ENCODE results near the gene DNAJB6.

Gene DNAJB6

GRCh38 chr7:157368955-157369354, 32.2 kb downstream of the DNAJB6 start:
- DNase-seq (ENCODE audit: low spot score), result no peak

DNA sequence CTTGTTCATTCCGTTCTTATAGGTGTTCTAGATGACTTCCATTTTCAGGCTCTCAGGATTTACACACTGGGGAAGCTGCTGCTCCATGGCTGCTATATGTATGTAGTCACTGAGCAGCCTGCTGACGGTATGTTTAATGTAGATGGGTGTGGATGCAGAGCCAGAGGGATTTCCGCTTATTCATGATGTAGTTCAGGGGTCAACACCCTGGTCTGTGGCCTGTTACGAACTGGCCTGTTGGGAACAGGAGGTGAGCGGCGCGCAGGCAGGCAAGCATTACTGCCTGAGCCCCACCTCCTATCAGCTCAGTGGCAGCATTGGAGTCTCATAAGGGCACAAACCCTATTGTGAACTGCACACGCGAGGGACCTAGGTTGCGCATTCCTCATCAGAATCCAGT, 33.9 kb downstream of the DNAJB6 start:
- DNase-seq (ENCODE audit: low spot score), result no peak

DNA sequence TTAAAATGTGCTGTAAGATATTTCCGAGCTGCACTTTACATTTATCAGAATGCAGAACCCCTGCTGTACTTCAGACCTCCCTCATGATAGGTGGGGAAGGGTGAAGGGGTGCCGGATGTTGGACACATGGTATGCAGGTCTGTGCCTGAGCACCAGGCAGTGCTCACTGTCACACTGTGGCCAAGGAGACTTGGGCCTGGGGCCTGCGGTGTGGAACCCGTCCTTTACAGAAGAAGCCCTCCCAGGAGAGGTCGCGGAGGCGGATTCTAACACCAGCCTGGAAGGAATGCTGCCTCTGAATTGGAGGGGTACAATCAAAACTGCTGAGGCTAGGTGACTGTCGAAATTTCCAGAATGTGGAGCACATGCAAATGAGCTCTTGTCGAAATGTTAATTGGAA, 34.5 kb downstream of the DNAJB6 start:
- no peak for DNase-seq (ENCODE audit: low spot score)

DNA sequence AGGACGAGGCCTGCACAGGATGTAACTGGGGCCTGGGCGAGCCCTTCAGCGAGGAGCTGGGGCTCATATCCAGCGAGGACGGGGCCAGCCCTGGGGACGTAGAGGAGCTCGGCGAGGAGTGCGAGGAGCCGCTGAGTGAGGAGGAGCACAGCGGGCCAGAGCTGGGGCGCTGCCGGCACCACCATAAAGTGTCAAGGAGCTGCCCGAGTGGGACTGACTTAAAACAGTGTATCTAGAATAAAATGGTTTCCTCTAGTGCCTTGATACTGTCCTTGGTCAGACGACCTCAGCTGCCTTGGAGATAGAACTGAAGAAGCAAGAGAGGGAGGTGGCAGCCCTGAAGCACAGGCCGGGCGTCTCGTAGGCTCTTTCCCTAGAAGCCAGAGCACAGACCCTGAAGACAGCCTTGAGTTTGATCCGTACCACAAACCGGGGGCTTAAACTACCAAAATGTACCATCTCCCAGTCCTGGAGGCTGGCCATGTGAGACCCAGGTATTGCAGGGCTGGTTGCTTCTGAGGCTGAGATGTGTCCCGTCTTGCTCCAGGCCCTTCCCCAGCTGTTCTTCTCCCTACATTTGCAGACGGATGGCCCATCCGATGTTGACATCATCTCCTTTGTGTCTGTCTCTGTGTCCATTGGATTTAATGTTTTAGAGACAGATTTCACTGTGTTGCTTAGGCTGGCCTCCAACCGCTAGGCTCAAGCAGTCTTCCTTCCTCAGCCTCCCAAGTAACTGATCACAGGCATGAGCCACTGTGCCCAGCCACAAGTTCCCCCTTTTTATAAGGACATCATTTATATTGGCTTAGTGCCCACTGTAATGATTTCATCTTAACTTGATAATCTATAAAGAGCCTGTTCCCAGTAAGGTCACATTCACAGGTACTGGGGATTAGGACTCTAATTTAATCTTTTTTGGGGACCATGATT, 35.8 kb downstream of the DNAJB6 start:
- no peak for DNase-seq (ENCODE audit: low spot score)

- no peak for DNase-seq (ENCODE audit: low spot score)
These were observed 36.7 kb downstream of the DNAJB6 start for GRCh38 chr7:157373493-157373892.

DNA sequence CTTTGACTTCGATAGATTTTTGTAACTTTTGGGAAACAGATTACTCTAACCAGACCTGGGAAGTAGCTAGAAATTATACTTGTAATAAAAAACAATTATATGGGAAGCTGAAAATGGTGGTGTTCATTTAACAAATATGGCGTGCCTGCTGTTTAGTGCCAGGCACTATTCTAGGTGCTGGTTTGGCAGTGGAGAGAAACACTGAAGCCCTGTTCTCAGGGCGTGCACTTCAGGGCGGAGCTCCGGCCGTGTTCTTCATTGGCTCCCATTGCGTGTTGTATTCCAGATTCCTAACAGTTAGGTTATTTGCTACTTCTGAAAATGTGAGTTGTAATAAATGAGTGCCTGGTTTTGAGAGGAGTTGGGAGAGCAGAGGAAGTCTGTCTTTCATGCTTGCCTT, 38.6 kb downstream of the DNAJB6 start:
- no peak for DNase-seq (ENCODE audit: low spot score)

GRCh38 chr7:157377436-157378124, 40.8 kb downstream of the DNAJB6 start:
- DNase-seq (ENCODE audit: low spot score), result peak; percentile 38

DNA sequence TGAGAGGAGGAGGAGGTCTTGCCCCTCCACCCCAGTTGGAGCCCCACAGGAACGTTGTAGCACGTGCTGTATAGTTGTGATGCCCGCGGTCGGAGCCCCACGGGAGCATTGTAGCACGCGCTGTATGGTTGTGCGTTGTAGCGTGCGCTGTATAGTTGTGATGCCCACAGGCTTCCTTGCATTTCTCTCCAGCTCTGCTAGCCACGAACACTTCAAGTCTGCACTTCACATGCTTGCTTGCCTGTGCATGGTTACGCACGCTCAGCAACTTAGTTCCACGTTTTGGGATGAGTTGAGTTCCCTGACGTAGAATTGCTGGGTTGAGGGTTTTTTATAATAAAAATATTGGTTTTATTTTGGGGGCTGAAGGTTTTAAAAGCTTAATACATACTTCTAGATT, 41.6 kb downstream of the DNAJB6 start:
- DNase-seq (ENCODE audit: low spot score), result no peak

DNA sequence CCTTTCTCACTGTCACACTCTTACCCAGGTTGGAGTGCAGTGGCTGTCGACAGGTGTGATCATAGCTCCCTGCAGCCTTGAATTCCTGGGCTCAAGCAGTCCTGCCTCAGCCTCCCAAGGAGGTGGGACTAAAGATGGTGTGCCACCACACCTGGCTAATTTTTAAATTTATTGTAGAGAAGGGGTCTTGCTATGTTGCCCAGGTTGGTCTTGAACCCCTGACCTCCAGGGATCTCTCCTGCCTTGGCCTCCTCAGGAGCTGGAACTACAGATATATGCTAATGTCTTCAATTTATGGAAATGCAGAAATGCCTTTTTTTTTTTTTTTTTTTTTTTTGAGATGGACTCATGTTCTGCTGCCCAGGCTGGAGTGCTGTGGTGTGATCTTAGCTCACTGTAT, 42.7 kb downstream of the DNAJB6 start:
- no peak for DNase-seq (ENCODE audit: low spot score)

- DNase-seq (ENCODE audit: low spot score), result no peak
These were observed 43.6 kb downstream of the DNAJB6 start for GRCh38 chr7:157380416-157380815.

DNA sequence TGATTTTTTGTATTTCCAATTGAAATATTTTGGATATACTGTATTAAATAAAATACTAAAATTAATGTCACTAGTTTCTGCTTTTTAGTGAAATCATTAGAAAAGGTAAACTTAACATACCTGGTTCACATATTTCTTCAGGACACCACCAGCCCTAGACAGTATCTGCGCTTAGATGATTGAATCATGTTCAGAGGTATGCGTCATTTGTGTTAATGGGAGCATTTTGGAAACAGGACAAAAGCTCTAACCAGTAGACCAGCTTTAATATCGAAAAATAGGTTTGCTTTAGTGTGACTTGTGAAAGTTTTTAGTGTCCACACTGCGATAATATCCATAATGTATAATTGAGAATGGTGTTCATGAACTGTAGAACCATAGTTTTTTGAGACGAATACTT, 47.1 kb downstream of the DNAJB6 start:
- no peak for DNase-seq (ENCODE audit: low spot score)

DNA sequence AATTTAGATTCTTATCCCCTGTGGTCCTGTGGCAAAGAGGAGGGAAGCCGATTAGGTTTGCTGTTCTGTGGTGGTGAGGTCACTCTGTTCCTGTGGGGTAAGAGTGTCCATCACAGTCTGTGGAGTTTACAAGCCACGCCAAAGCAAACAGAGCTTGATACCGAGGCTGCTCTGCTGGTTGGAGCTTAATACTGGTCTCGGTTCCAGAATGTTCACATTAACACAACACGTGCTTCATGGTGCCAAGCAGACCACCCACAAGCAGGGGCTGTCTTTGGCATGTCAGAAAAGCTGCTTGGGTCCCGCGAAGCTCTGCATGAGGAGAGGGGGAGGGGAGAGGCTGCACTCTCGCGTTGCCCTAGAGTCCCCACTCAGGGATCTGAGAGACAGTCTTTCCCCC, 47.5 kb downstream of the DNAJB6 start:
- no peak for DNase-seq (ENCODE audit: low spot score)

DNA sequence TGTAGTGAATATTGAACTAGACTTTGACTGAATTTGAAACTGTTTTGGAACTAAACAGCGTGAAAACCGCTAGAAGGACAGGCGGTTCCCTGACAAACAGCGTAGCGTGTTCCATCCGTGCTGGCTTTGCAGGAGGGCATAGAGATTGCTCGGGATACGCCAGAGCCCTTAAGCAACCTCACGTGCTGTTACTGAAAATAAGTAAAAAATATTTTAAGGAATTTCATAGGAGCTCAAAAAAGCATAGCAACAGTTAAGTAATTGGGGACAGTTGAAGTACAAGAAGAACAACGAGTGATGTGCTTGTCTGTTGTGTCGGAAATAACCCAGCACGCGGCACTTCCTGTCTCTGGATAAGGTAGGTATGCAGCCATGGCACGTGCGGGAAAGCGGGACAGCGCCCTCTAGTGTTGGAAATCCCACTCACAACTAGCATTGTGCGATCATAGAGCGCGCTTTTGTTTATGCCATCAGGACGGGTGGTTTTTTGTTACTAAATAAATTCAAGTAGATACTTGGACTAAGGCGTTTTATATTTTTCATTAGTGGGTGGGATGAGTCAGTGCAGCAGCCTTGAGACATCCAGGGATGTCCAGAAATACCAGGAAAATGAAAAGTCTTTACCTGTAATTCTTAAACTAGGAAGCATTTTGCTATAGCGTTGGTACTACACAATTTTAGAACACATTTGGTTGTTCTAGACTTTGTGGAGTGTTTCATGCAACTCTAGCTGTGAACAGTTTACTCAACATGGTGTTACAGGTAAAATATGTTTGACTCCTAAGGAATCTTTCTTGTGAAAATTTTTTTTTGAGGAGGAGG, 50.4 kb downstream of the DNAJB6 start:
- DNase-seq (ENCODE audit: low spot score), result peak; percentile 74

DNA sequence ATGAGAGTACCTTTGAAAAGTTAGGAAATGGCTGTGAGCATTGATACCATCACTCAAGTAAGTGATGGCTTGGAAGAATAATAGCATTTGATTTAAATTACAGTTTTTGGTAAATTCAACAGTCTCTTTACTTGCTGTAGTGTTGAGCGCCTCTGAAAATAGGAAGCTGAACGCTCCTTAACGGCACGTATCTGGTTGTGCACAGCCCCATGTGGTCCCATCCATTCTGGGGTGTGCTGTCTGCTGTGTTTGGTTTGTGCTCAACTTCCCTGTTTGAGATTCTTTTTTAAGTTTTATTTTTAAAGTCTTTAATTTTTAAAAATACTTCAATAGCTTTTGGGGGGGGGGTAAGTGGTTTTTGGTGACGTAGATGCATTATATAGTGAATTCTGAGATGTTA, 51.5 kb downstream of the DNAJB6 start:
- DNase-seq (ENCODE audit: low spot score), result no peak

DNA sequence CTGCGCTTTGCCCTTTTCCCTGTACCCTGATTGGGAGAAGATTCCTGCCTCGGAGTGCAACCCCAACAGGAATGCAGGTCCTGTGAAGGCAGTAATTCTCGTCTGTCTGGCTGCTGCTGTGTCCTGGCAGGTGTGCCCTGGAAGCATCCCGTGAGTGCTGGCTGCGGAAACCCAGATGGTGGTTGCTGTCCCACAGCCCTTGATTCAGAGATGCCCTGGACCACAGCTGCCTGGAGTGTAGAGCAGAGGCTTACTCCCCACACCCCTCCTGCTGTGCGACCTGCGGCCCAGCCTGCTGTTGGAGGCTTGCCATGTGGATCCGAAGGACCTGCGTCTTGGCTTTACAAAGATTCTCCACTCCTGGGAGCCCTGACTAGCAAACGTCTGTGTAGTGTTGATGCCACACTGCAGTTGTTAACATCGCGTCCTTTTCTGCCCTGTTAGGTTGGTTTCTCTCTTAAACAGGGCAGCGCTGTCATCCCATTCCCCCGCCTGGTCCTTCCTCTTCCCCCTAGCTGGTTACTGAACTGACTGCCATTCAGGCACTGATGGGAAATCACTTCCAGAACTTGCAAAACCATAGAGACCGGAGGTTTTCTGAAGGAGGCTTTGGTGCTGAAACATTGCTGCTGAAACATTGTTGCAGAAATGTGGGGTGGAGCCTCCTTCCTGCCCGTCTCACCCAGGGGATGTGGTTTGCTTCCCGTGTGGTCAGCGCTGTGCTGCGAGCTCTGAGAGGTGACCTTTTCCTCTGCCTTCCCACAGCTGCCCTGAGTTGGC, 53.3 kb downstream of the DNAJB6 start:
- DNase-seq (ENCODE audit: low spot score), result no peak

DNA sequence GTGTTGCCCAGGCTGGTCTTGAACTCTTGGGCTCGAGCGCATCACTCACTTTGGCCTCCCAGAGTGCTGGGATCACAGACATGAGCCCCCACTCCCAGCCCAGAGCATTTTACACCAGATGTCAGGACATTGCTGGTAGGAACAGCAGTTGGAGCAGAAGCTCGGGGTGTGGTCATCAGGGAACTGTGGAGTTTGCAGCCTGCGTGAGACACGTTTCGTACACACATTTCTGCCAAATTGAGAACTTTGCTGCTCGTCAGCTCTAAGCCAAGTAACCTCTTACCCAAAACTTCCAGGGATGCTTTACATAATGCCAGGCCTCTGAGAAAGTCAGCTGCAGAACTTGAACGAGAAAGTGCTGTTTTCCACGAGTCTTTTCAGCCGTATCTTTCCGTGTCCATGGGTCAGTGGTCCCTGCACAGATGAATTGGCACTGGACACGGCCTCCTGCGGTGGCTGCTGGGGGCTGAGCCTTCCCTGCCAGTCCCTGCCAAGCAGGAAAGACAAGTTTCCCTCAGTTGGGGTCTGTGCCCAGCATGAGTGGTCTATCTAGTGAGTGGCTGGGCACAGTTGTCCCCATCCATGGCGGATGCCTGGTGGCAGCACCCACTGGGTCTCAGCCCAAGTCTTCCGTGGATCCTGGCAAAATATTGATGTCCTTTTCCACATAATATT, 54.4 kb downstream of the DNAJB6 start:
- no peak for DNase-seq (ENCODE audit: low spot score)

- DNase-seq (ENCODE audit: low spot score), result no peak
These were observed 55.6 kb downstream of the DNAJB6 start for GRCh38 chr7:157392256-157393037.

- no peak for DNase-seq (ENCODE audit: low spot score)
These were observed 57.7 kb downstream of the DNAJB6 start for GRCh38 chr7:157394246-157395191.

- DNase-seq (ENCODE audit: low spot score), result no peak
These were observed 58.4 kb downstream of the DNAJB6 start for GRCh38 chr7:157395206-157395605.

Data from cerebellar cortex (tissue), 1 donor.